Keratinocyte (primary cell): ENCODE results near the gene B3GNT3.

Experiments
- EZH2 ChIP-seq: IDR thresholded peaks from one replicate; pipeline ENCODE4 v1.6.1; 2012; ENCODE audit warnings: inconsistent platforms, mild to moderate bottlenecking, low read length, moderate library complexity
- TF ChIP-seq, protein P1 (sequence below), 3 experiments: IDR thresholded peaks in 1 of 3; conservative IDR thresholded peaks in 1 of 3; optimal IDR thresholded peaks in 1 of 3; 2 replicates in 2 of 3; 3 replicates in 1 of 3; pipeline versions ENCODE3 to v1.5.1; 2011; ENCODE audit warnings: low read length in 3 of 3, mild to moderate bottlenecking in 3 of 3, moderate library complexity in 2 of 3, control low read depth in 1 of 3, inconsistent platforms in 1 of 3; ENCODE audit not compliant: insufficient read depth in 2 of 3; ENCODE audit errors: extremely low read depth in 1 of 3

DNA sequence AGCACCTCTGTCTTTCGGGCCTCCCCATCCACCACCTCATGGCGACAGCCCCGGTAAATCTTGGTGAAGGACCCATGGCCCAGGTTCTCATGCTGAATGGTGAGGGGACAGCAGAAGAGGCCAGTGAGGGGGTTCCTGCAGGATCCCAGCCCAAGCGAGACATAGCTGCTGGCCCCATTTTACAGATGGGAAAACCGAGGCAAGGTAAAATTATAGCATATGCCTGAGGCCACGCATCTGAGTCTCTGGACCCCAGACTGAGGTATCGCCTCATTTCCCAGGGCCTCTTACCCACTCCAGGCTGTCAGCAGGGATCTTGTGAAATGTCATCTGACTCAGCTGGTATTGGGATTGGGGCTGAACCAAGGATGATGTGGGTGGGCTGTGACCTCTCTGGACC lies 43.0 kb downstream of the B3GNT3 start:
- TF ChIP-seq, protein P1, sequence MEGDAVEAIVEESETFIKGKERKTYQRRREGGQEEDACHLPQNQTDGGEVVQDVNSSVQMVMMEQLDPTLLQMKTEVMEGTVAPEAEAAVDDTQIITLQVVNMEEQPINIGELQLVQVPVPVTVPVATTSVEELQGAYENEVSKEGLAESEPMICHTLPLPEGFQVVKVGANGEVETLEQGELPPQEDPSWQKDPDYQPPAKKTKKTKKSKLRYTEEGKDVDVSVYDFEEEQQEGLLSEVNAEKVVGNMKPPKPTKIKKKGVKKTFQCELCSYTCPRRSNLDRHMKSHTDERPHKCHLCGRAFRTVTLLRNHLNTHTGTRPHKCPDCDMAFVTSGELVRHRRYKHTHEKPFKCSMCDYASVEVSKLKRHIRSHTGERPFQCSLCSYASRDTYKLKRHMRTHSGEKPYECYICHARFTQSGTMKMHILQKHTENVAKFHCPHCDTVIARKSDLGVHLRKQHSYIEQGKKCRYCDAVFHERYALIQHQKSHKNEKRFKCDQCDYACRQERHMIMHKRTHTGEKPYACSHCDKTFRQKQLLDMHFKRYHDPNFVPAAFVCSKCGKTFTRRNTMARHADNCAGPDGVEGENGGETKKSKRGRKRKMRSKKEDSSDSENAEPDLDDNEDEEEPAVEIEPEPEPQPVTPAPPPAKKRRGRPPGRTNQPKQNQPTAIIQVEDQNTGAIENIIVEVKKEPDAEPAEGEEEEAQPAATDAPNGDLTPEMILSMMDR (optimal IDR thresholded peaks at IDR 0.05 in 1 of 3, IDR thresholded peaks at IDR 0.05 in 1 of 3, conservative IDR thresholded peaks at IDR 0.05 in 1 of 3; ENCODE audit: extremely low read depth in 1 of 3, insufficient read depth in 2 of 3, low read length in 3 of 3): no peak
- TF ChIP-seq EZH2: no peak
